A549 treated with AZD9567 at 1 μM for 4 hours (cell line): ENCODE data around the gene ABHD17B. TPM values are rescaled to one million over a fixed set of nuclear protein-coding genes. Genes with fewer than 3 reads are reported as not detected.

Experiments used
- total RNA-seq: library from RNA; stranded (reverse); fragments of 200-300 nt; extraction: Qiagen RNA extraction; gene quantifications from 5 replicates; pipeline ENCODE4 v1.2.3, GENCODE V29; 2022; ENCODE audit not compliant: insufficient read depth

The ABHD17B gene
- 12.7 to 18.8 TPM (median 16.6 TPM) in 5 replicates for total RNA-seq

GRCh38 chr9:71911061-71911907 lies at the start of gene ABHD17B, which contains the start of gene C9orf85:
Gene ABHD17B (minus strand): TSS chr9:71911193. CDS start chr9:71875080, 36,113 bp downstream.
Gene C9orf85 (plus strand): TSS chr9:71911639. CDS start chr9:71911735, 96 bp downstream.

Other genes starting within 250 kb of the ABHD17B start
- 54.5 to 98.8 TPM (median 57.5 TPM) in 5 replicates for gene CEMIP2, start 142.7 kb downstream of the ABHD17B start, total RNA-seq
- 14.0 to 21.7 TPM (median 14.8 TPM) in 5 replicates for gene C9orf85, start 446 bp upstream of the ABHD17B start, total RNA-seq
- not detected in 5 replicates for gene C9orf57, start 149.4 kb upstream of the ABHD17B start, total RNA-seq
- 0.79 to 1.8 TPM (median 0.93 TPM) in 5 replicates for gene GDA, start 238.2 kb upstream of the ABHD17B start, total RNA-seq